ENCODE measurements around the gene CNDP1.

Gene CNDP1

DNA sequence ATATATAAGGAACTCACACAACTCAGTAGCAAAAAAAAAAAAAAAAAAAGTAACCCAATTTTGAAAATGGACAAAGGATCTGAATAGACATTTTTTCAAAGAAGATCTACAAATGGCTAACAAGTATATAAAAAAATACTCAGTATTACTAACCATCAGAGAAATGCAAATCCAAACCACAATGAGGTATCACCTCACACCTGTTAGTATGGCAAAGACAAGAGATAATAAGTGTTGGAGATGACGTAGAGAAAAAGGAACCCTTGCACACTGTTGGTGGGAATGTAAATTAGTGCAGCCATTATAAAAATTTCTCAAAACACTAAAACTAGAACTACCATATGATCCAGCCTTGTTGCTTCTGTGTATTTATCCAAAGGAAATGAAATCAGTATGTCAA, 5.8 kb upstream of the CNDP1 start:
- no peak overlapping the region for H3K4me3 ChIP-seq (replicated peaks; ENCODE audit: low read depth, low read length)
- no peak for TF ChIP-seq CTCF (IDR thresholded peaks at IDR 0.05; ENCODE audit: low read length, missing control alignments)
- DNase-seq (ENCODE audit: low read depth), result no peak

GRCh38 chr18:74528913-74529312, 5.4 kb upstream of the CNDP1 start:
- no peak for TF ChIP-seq CTCF (IDR thresholded peaks at IDR 0.05; ENCODE audit: low read length, missing control alignments)

DNA sequence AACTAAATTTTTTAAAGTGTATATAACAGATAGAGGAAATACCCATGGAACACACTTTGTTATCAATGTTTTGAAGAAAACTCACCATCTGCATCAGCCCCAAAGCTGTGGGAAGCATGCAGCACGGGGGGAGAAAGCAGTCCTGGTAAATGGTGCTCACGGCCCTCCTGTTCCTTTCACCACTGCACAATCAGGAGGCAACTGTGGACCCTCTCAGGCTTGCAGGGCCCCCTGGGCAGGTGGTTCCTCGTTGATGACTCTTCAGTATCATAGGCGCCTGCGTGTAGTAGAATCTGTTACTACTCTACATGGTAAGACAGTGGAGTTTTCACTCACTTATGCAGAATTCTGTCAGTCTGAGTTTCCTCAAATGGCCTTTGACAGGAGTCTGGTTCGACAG, 4.9 kb upstream of the CNDP1 start:
- no peak for TF ChIP-seq CTCF (IDR thresholded peaks at IDR 0.05; ENCODE audit: low read length, missing control alignments)
- DNase-seq (ENCODE audit: low read depth), result no peak
- no peak overlapping the region for H3K4me3 ChIP-seq (replicated peaks; ENCODE audit: low read depth, low read length)

More at GRCh38 chr18:74528913-74529312, 5.4 kb upstream of the CNDP1 start:
- no peak overlapping the region for H3K4me3 ChIP-seq (replicated peaks; ENCODE audit: low read depth, low read length)
- DNase-seq (ENCODE audit: low read depth), result no peak

DNA sequence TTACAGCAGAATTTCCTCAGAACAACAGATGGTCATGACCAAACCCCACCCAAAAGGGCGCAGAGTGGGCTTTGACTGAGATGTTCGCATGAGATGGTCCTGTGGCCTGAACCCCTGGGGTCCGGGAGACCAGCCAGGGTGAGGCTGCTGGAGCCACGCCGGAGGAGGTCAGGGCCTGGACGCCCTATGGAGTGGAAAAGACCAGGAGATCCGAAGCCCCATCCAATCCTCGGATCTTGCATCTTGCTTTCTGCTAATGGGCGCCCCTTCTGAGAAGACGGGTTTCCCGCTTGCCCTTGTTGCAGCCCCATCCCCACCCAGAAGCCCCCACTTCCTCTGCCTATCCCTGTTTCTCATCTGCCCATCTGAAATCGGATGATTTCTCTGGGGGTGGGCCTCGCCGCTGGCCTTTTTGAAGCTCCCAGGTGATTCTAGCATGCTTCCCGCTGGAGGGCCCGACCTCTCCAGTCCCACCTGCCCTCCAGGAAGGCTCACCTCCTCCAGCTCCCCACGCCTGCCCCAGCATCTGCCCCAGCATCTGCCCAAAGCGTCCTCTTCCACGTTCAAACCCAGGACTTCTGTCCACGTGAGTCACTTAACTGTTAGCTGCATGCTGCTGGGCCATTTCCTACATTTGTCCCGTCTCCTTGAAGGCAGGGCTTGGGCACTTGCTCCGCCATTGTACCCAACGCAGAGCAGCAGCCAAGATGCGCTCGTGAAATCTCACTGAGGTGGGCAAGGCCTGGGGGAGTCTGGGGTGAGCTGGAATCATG, 4.3 kb upstream of the CNDP1 start:
- DNase-seq (ENCODE audit: low read depth), result no peak
- H3K4me3 ChIP-seq (replicated peaks; ENCODE audit: low read depth, low read length), result no peak overlapping the region
- no peak for TF ChIP-seq CTCF (IDR thresholded peaks at IDR 0.05; ENCODE audit: low read length, missing control alignments)

DNA sequence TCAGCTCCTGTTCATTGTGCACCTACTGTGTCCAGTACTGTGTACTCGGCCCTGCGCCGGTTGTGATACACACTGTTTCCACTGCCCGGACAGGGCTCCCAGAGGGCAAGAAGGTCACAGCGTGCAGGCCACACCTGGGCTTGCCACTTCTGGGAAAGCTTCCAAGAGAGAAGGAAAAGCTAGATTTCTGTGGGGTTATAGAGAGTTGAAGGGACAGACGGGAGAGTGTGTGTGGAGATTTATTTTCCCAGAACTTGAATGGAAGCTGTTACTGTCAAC, 3.8 kb upstream of the CNDP1 start:
- H3K4me3 ChIP-seq (replicated peaks; ENCODE audit: low read depth, low read length), result no peak overlapping the region
- TF ChIP-seq CTCF (IDR thresholded peaks at IDR 0.05; ENCODE audit: low read length, missing control alignments), result no peak
- no peak for DNase-seq (ENCODE audit: low read depth)

GRCh38 chr18:74531043-74531442, 3.3 kb upstream of the CNDP1 start:
- TF ChIP-seq CTCF (IDR thresholded peaks at IDR 0.05; ENCODE audit: low read length, missing control alignments), result no peak
- H3K4me3 ChIP-seq (replicated peaks; ENCODE audit: low read depth, low read length), result no peak overlapping the region
- no peak for DNase-seq (ENCODE audit: low read depth)

DNA sequence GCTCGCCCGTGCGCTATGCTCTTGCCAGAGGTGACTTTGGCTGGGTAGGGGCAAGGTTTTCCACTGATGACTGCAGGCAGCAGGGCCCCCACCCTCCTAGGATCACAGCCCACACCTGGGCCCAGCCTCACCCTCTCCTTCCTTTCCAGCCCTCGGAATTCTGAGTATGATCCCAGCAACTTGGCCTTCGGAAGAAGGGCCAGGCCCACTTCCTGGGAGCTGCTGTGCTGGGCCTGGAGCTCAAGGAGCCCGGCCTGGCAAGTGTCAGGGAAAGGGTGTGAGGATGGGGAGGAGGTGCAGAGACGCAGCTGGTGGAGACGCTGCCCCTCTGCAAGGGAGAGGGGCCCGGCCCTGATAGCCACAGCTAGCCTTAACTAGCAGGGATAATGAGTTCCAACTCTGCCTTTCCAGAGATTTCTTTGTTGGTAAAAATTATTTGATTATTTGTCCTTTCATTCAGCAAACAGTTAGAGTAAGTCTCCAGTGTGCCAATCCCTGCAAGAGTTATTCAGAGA, 1.7 kb upstream of the CNDP1 start:
- TF ChIP-seq CTCF (IDR thresholded peaks at IDR 0.05; ENCODE audit: low read length, missing control alignments), result no peak
- no peak overlapping the region for H3K4me3 ChIP-seq (replicated peaks; ENCODE audit: low read depth, low read length)
- no peak for DNase-seq (ENCODE audit: low read depth)
